Measurements from ENCODE around the gene RIPK4.

The RIPK4 gene

GRCh38 chr21:41750532-41751151, 16.2 kb downstream of the RIPK4 start:
- peaks cover 13% of the 10 kb centered on the region for H3K4me1 ChIP-seq (ENCODE audit: control insufficient read depth, low read depth, low read length)
- no CpG with 5 or more reads among the region's 16 CpGs for WGBS (ENCODE audit: extremely low coverage, insufficient coverage, low lambda C conversion rate)
- no peak overlapping the region for H3K27ac ChIP-seq (ENCODE audit: low read depth, low read length)

DNA sequence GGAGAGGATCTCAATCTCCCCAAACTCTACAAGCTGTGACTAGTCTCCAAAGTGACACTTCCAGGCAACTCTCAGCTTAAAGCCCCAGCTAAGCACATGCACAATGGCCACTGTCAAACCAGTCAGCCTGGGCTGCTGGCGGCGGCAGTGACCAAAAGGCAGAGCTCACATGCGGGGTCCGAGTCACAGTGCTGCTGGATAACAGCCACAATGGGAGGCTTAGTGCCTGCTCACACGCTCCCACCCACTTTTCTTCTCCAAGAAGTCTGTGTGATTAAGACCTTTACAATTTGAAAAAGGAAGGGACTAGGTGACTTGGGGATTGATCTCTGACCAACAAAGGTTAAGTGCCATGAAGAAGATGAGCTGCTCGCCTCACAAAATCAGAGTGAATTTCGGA, 16.8 kb downstream of the RIPK4 start:
- Histone ChIP-seq H3K23ac (ENCODE audit: low read length) (no peak overlapping the region), H2BK5ac (ENCODE audit: low read length) (no peak overlapping the region), H2BK120ac (ENCODE audit: low read depth, low read length) (no peak overlapping the region), H3K27ac (ENCODE audit: low read depth, low read length) (no peak overlapping the region), H3K56ac (ENCODE audit: low read length) (no peak overlapping the region), H3K9ac (ENCODE audit: low read length) (no peak overlapping the region), H2AK5ac (ENCODE audit: low read length) (no peak overlapping the region), H3K4me1 (ENCODE audit: control insufficient read depth, low read depth, low read length) (peaks cover 13% of the 10 kb centered on the region), H3K18ac (ENCODE audit: low read length) (no peak overlapping the region), H3K36me3 (ENCODE audit: control insufficient read depth, insufficient read depth, low read length) (no peaks in the 10 kb centered on the region), H2BK15ac (replicated peaks; ENCODE audit: low read depth) (no peak overlapping the region), H3K27me3 (ENCODE audit: insufficient read depth, low read length, poor library complexity) (no peaks in the 10 kb centered on the region), H3K79me1 (ENCODE audit: low read length) (peaks cover 2% of the 10 kb centered on the region), H3K4ac (ENCODE audit: low read depth, low read length) (no peak overlapping the region), H3K4me2 (ENCODE audit: low read length) (no peak overlapping the region), H3K4me3 (ENCODE audit: low read length) (no peak overlapping the region), H3K79me2 (ENCODE audit: control insufficient read depth, insufficient read depth, low read length) (no peaks in the 10 kb centered on the region), H4K8ac (ENCODE audit: low read depth, low read length) (no peak overlapping the region), H4K5ac (ENCODE audit: low read length) (no peak overlapping the region)
- WGBS (ENCODE audit: extremely low coverage, insufficient coverage, low lambda C conversion rate): no CpG with 5 or more reads among the region's 7 CpGs
- DNase-seq: no peak

More at GRCh38 chr21:41750532-41751151, 16.2 kb downstream of the RIPK4 start:
- no peak overlapping the region for H2BK5ac ChIP-seq (ENCODE audit: low read length)
- H2AK5ac ChIP-seq (ENCODE audit: low read length): no peak overlapping the region
- no peak overlapping the region for H2BK15ac ChIP-seq (replicated peaks; ENCODE audit: low read depth)
- peaks cover 2% of the 10 kb centered on the region for H3K79me1 ChIP-seq (ENCODE audit: low read length)
- no peak for DNase-seq
- H3K27me3 ChIP-seq (ENCODE audit: insufficient read depth, low read length, poor library complexity): no peaks in the 10 kb centered on the region
- no peak overlapping the region for H3K4me3 ChIP-seq (ENCODE audit: low read length)
- H3K23ac ChIP-seq (ENCODE audit: low read length): no peak overlapping the region
- no peak overlapping the region for H4K8ac ChIP-seq (ENCODE audit: low read depth, low read length)
- H3K18ac ChIP-seq (ENCODE audit: low read length): no peak overlapping the region
- H3K36me3 ChIP-seq (ENCODE audit: control insufficient read depth, insufficient read depth, low read length): no peaks in the 10 kb centered on the region
- H3K4ac ChIP-seq (ENCODE audit: low read depth, low read length): no peak overlapping the region
- no peaks in the 10 kb centered on the region for H3K79me2 ChIP-seq (ENCODE audit: control insufficient read depth, insufficient read depth, low read length)
- no peak overlapping the region for H3K4me2 ChIP-seq (ENCODE audit: low read length)
- H4K5ac ChIP-seq (ENCODE audit: low read length): no peak overlapping the region
- no peak overlapping the region for H3K56ac ChIP-seq (ENCODE audit: low read length)
- no peak overlapping the region for H2BK120ac ChIP-seq (ENCODE audit: low read depth, low read length)
- H3K9ac ChIP-seq (ENCODE audit: low read length): no peak overlapping the region

DNA sequence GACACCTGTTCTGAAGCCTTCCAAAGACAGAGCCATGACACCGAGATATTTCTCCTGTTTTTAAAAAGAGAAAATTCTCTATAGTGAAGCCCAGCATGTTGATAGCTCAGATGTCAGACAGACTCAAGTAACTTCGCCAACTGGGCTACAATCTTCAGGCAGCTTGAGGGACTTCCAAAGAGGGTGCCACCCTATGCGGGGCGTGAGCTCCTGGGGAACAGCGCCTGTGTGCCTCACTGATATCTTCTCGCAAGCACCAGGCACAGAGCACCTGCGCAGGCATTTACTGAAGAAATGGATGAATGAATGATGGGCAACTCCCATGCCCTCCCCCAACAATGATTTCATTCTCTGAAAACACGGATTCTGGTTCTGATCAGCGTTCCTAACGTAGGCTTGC, 17.6 kb downstream of the RIPK4 start:
- DNase-seq: no peak
- WGBS (ENCODE audit: extremely low coverage, insufficient coverage, low lambda C conversion rate): no CpG with 5 or more reads among the region's 10 CpGs
- H3K56ac ChIP-seq (ENCODE audit: low read length): no peak overlapping the region

GRCh38 chr21:41747943-41748738, 18.7 kb downstream of the RIPK4 start:
- peaks cover 7% of the 10 kb centered on the region for H3K4me1 ChIP-seq (ENCODE audit: control insufficient read depth, low read depth, low read length)
- no peak for DNase-seq
- no peak overlapping the region for H3K9ac ChIP-seq (ENCODE audit: low read length)

More for the DNA sequence above, 17.6 kb downstream of the RIPK4 start:
- no peak overlapping the region for H3K4ac ChIP-seq (ENCODE audit: low read depth, low read length)
- H2BK15ac ChIP-seq (replicated peaks; ENCODE audit: low read depth): no peak overlapping the region
- H3K79me1 ChIP-seq (ENCODE audit: low read length): peaks cover 2% of the 10 kb centered on the region
- no peak overlapping the region for H4K8ac ChIP-seq (ENCODE audit: low read depth, low read length)
- H3K79me2 ChIP-seq (ENCODE audit: control insufficient read depth, insufficient read depth, low read length): no peaks in the 10 kb centered on the region
- H3K9ac ChIP-seq (ENCODE audit: low read length): no peak overlapping the region
- H3K27me3 ChIP-seq (ENCODE audit: insufficient read depth, low read length, poor library complexity): no peaks in the 10 kb centered on the region
- no peak overlapping the region for H2BK120ac ChIP-seq (ENCODE audit: low read depth, low read length)
- H3K27ac ChIP-seq (ENCODE audit: low read depth, low read length): no peak overlapping the region
- no peak overlapping the region for H4K5ac ChIP-seq (ENCODE audit: low read length)
- no peak overlapping the region for H2AK5ac ChIP-seq (ENCODE audit: low read length)
- H3K23ac ChIP-seq (ENCODE audit: low read length): no peak overlapping the region
- peaks cover 10% of the 10 kb centered on the region for H3K4me1 ChIP-seq (ENCODE audit: control insufficient read depth, low read depth, low read length)
- H3K18ac ChIP-seq (ENCODE audit: low read length): no peak overlapping the region
- H3K4me3 ChIP-seq (ENCODE audit: low read length): no peak overlapping the region
- H3K36me3 ChIP-seq (ENCODE audit: control insufficient read depth, insufficient read depth, low read length): no peaks in the 10 kb centered on the region
- H2BK5ac ChIP-seq (ENCODE audit: low read length): no peak overlapping the region
- H3K4me2 ChIP-seq (ENCODE audit: low read length): no peak overlapping the region

GRCh38 chr21:41746744-41747006, 20.2 kb downstream of the RIPK4 start:
- H4K8ac ChIP-seq (ENCODE audit: low read depth, low read length): no peak overlapping the region
- no peak overlapping the region for H3K56ac ChIP-seq (ENCODE audit: low read length)
- no peaks in the 10 kb centered on the region for H3K79me1 ChIP-seq (ENCODE audit: low read length)
- H3K27me3 ChIP-seq (ENCODE audit: insufficient read depth, low read length, poor library complexity): no peaks in the 10 kb centered on the region
- H2AK5ac ChIP-seq (ENCODE audit: low read length): no peak overlapping the region
- H3K9ac ChIP-seq (ENCODE audit: low read length): no peak overlapping the region
- H3K4ac ChIP-seq (ENCODE audit: low read depth, low read length): no peak overlapping the region
- no peak overlapping the region for H2BK15ac ChIP-seq (replicated peaks; ENCODE audit: low read depth)
- H3K4me1 ChIP-seq (ENCODE audit: control insufficient read depth, low read depth, low read length): no peaks in the 10 kb centered on the region
- H3K27ac ChIP-seq (ENCODE audit: low read depth, low read length): no peak overlapping the region
- no peak overlapping the region for H2BK5ac ChIP-seq (ENCODE audit: low read length)
- H3K23ac ChIP-seq (ENCODE audit: low read length): no peak overlapping the region
- H3K18ac ChIP-seq (ENCODE audit: low read length): no peak overlapping the region
- WGBS (ENCODE audit: extremely low coverage, insufficient coverage, low lambda C conversion rate): no CpG with 5 or more reads among the region's 8 CpGs
- no peak for DNase-seq
- H3K36me3 ChIP-seq (ENCODE audit: control insufficient read depth, insufficient read depth, low read length): no peaks in the 10 kb centered on the region
- no peak overlapping the region for H3K4me2 ChIP-seq (ENCODE audit: low read length)
- H2BK120ac ChIP-seq (ENCODE audit: low read depth, low read length): no peak overlapping the region
- H4K5ac ChIP-seq (ENCODE audit: low read length): no peak overlapping the region
- no peak overlapping the region for H3K4me3 ChIP-seq (ENCODE audit: low read length)
- H3K79me2 ChIP-seq (ENCODE audit: control insufficient read depth, insufficient read depth, low read length): no peaks in the 10 kb centered on the region

More at GRCh38 chr21:41747943-41748738, 18.7 kb downstream of the RIPK4 start:
- Histone ChIP-seq H2BK120ac (ENCODE audit: low read depth, low read length) (no peak overlapping the region), H3K27ac (ENCODE audit: low read depth, low read length) (no peak overlapping the region), H3K4me3 (ENCODE audit: low read length) (no peak overlapping the region), H4K5ac (ENCODE audit: low read length) (no peak overlapping the region), H2BK5ac (ENCODE audit: low read length) (no peak overlapping the region), H3K79me2 (ENCODE audit: control insufficient read depth, insufficient read depth, low read length) (no peaks in the 10 kb centered on the region), H3K18ac (ENCODE audit: low read length) (no peak overlapping the region), H3K36me3 (ENCODE audit: control insufficient read depth, insufficient read depth, low read length) (no peaks in the 10 kb centered on the region), H3K27me3 (ENCODE audit: insufficient read depth, low read length, poor library complexity) (no peaks in the 10 kb centered on the region), H2BK15ac (replicated peaks; ENCODE audit: low read depth) (no peak overlapping the region), H3K56ac (ENCODE audit: low read length) (no peak overlapping the region), H2AK5ac (ENCODE audit: low read length) (no peak overlapping the region), H3K4me2 (ENCODE audit: low read length) (no peak overlapping the region), H3K4ac (ENCODE audit: low read depth, low read length) (no peak overlapping the region), H4K8ac (ENCODE audit: low read depth, low read length) (no peak overlapping the region), H3K79me1 (ENCODE audit: low read length) (no peaks in the 10 kb centered on the region), H3K23ac (ENCODE audit: low read length) (no peak overlapping the region)
- no CpG with 5 or more reads among the region's 20 CpGs for WGBS (ENCODE audit: extremely low coverage, insufficient coverage, low lambda C conversion rate)
